ENCODE measurements around the gene ADM2. TPM values are rescaled to one million over a fixed set of nuclear protein-coding genes. Genes with fewer than 3 reads are reported as not detected.

The ADM2 gene
- total and polyA plus RNA-seq, 2 of the 13 experiments (the other 11 are each of a cell fraction or from before 2014, with no cell fraction given): 1.2 to 3.0 TPM

DNA sequence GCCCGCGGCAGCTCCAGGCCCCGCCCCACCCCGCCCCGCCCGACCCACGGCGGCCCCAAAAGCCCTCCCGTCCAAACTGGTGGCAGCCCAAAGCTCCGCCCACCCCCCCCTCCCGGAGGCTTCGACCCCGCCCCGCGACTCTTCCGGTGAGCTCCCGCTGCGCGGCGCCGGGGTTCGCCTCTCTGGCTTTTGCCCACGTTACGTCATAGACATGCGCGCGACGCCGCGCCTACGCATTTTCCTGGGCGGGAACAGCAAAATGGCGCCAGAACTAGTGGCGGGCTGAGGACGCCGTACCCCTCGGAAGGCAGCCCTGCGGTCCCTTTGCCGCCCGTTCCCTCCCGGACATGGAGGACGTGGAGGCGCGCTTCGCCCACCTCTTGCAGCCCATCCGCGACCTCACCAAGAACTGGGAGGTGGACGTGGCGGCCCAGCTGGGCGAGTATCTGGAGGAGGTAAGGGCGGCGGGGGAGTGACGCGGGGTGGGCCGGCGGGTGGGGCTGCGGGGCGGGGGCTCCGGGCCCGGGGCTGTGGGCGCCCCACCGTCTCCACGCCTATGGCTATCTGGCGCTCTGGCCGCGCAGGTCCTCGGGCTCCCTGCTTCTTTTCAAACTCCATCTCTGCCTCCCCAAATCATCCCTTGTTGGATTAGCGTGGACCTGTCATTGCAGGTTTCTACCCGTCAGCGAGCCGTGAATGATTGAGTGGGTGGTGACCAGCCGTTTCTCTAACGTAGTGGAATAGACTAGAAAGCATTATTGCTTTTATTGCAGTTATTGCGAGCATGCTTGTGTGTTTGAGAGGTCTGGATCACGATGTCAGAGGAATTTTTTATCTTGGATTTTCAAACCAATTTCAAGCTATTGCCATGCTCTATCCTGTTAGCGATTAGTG is 26.9 kb downstream of the ADM2 start, which contains the start of gene NCAPH2 (continued):
- TF ChIP-seq, protein P1, sequence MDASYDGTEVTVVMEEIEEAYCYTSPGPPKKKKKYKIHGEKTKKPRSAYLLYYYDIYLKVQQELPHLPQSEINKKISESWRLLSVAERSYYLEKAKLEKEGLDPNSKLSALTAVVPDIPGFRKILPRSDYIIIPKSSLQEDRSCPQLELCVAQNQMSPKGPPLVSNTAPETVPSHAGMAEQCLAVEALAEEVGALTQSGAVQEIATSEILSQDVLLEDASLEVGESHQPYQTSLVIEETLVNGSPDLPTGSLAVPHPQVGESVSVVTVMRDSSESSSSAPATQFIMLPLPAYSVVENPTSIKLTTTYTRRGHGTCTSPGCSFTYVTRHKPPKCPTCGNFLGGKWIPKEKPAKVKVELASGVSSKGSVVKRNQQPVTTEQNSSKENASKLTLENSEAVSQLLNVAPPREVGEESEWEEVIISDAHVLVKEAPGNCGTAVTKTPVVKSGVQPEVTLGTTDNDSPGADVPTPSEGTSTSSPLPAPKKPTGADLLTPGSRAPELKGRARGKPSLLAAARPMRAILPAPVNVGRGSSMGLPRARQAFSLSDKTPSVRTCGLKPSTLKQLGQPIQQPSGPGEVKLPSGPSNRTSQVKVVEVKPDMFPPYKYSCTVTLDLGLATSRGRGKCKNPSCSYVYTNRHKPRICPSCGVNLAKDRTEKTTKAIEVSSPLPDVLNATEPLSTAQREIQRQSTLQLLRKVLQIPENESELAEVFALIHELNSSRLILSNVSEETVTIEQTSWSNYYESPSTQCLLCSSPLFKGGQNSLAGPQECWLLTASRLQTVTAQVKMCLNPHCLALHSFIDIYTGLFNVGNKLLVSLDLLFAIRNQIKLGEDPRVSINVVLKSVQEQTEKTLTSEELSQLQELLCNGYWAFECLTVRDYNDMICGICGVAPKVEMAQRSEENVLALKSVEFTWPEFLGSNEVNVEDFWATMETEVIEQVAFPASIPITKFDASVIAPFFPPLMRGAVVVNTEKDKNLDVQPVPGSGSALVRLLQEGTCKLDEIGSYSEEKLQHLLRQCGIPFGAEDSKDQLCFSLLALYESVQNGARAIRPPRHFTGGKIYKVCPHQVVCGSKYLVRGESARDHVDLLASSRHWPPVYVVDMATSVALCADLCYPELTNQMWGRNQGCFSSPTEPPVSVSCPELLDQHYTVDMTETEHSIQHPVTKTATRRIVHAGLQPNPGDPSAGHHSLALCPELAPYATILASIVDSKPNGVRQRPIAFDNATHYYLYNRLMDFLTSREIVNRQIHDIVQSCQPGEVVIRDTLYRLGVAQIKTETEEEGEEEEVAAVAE (CRISPR knock-in tag; IDR thresholded peaks at IDR 0.05; ENCODE audit: borderline replicate concordance): peak; percentile 74; the same call in 1 of the 2 replicates
- TF ChIP-seq ZNF382 (CRISPR knock-in tag; IDR thresholded peaks at IDR 0.05; ENCODE audit: borderline replicate concordance) (no peak), WIZ (CRISPR knock-in tag; IDR thresholded peaks at IDR 0.05) (no peak), NFE2 (CRISPR knock-in tag; IDR thresholded peaks at IDR 0.05) (no peak)

DNA sequence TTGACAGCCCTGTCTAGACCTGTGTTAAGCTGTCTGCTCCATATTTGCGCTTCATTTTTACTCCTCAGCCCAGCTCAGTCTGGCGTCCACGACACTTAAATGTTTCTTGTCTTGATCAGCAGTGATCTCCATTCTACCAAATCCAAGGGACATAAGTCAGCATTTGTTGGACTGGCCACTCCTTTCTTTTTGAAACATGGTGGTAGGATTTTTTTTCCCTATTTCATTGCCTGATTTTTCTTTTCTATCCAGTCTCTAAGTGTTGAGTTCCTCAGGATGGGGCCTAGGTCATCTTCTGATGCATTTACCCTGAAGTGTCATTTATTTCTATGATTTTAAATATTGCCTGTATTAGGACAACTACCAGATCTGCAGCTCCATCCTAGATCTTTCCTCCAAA is 27.6 kb downstream of the ADM2 start:
- peaks cover 2 to 12% of the 10 kb centered on the region in 2 experiments; a peak in 1 of 5 replicates for H3K36me3 ChIP-seq (replicated peaks in 1 of 2; ENCODE audit: control insufficient read depth in 1 of 2, insufficient read depth in 2 of 2, low read length in 2 of 2)
- H2AFZ ChIP-seq (ENCODE audit: low read length): no peak overlapping the region
- no peaks in the 10 kb centered on the region; a peak in 1 of 5 replicates for H3K27me3 ChIP-seq (ENCODE audit: control insufficient read depth in 1 of 2, insufficient read depth in 2 of 2, low read length in 2 of 2)
- peaks cover 50% of the 10 kb centered on the region for H3K79me2 ChIP-seq (ENCODE audit: insufficient read depth, low read length)
- in situ Hi-C loops (cut with HindIII; ENCODE audit: extremely low pct_ligation_motif_present, low pct_unique_long_range_greater_than_20kb) (no loop called here), intact Hi-C loops (cut with micrococcal nuclease; ENCODE audit: unreplicated experiment) (loop anchor here (1.0 kb wide), 1 partner anchor 16 kb away; the partner anchor contains the start of gene SCO2)
- ATAC-seq (no peak), DNase-seq (ENCODE audit: low spot score) (no peak), FAIRE-seq (no peak)
- ChIA-PET POLR2A (interaction anchor here (1.2 to 3.9 kb wide), 3 partner anchors 17 to 23 kb away, joined by 4 to 97 read pairs (median 12); partner anchors contain the start of genes SCO2 and TYMP), CTCF (ENCODE audit: low intra/inter-chr PET ratio, low total read pairs) (no interaction called here)
- H3K4me2 ChIP-seq (ENCODE audit: low read depth, low read length): peak overlapping the region; percentile 92
- peak overlapping the region; percentile 87 for H3K27ac ChIP-seq (ENCODE audit: extremely low read length, insufficient read depth, low read length)
- peak overlapping the region; percentile 83 for H3K9ac ChIP-seq (ENCODE audit: insufficient read depth, low read depth, low read length)
- peak overlapping the region; percentile 88 to 99 (median 91) for H3K4me3 ChIP-seq (replicated peaks in 1 of 3; ENCODE audit: insufficient read depth in 1 of 3, low read depth in 2 of 3, low read length in 3 of 3)
- H3K4me1 ChIP-seq (ENCODE audit: insufficient read depth, low read length): peaks cover 19% of the 10 kb centered on the region
- BruUV-seq (replicated peaks): TSS peak; percentile 81
- no peaks in the 10 kb centered on the region for H3K9me3 ChIP-seq (ENCODE audit: low read length)
- 3% methylated on average over 3 of the region's 3 CpGs for WGBS (ENCODE audit: low lambda C conversion rate)
- no peaks in the 10 kb centered on the region for H4K20me1 ChIP-seq (ENCODE audit: insufficient read depth, low read length)
- TF ChIP-seq RXRB (CRISPR knock-in tag; IDR thresholded peaks at IDR 0.05; ENCODE audit: borderline replicate concordance) (no peak), HMG20A (CRISPR knock-in tag; IDR thresholded peaks at IDR 0.05; ENCODE audit: borderline replicate concordance) (no peak), HMGA1 (CRISPR knock-in tag; conservative IDR thresholded peaks at IDR 0.05) (no peak), RNF2 (conservative IDR thresholded peaks at IDR 0.05; ENCODE audit: low read depth) (no peak), ZNF337 (CRISPR knock-in tag; IDR thresholded peaks at IDR 0.05; ENCODE audit: borderline replicate concordance, low read depth) (no peak), RORA (CRISPR knock-in tag; IDR thresholded peaks at IDR 0.05) (no peak), HOXA9 (CRISPR knock-in tag; IDR thresholded peaks at IDR 0.05; ENCODE audit: borderline replicate concordance) (no peak), FIP1L1 (IDR thresholded peaks at IDR 0.05; ENCODE audit: borderline replicate concordance, insufficient read depth, low read depth, low read length) (no peak), KDM4B (CRISPR knock-in tag; IDR thresholded peaks at IDR 0.05) (no peak)
- TF ChIP-seq, protein P2, sequence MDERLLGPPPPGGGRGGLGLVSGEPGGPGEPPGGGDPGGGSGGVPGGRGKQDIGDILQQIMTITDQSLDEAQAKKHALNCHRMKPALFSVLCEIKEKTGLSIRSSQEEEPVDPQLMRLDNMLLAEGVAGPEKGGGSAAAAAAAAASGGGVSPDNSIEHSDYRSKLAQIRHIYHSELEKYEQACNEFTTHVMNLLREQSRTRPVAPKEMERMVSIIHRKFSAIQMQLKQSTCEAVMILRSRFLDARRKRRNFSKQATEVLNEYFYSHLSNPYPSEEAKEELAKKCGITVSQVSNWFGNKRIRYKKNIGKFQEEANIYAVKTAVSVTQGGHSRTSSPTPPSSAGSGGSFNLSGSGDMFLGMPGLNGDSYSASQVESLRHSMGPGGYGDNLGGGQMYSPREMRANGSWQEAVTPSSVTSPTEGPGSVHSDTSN (CRISPR knock-in tag; IDR thresholded peaks at IDR 0.05): no peak
- TF ChIP-seq, protein P3, sequence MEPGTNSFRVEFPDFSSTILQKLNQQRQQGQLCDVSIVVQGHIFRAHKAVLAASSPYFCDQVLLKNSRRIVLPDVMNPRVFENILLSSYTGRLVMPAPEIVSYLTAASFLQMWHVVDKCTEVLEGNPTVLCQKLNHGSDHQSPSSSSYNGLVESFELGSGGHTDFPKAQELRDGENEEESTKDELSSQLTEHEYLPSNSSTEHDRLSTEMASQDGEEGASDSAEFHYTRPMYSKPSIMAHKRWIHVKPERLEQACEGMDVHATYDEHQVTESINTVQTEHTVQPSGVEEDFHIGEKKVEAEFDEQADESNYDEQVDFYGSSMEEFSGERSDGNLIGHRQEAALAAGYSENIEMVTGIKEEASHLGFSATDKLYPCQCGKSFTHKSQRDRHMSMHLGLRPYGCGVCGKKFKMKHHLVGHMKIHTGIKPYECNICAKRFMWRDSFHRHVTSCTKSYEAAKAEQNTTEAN (CRISPR knock-in tag; conservative IDR thresholded peaks at IDR 0.05): no peak

Measured in HepG2 (cell line).